ENCODE data around the gene TP53I13. TPM values are rescaled to one million over a fixed set of nuclear protein-coding genes. Genes with fewer than 3 reads are reported as not detected.

TP53I13 gene
- total RNA-seq, result 100 to 1,000 TPM in 1 of 4 donors, 10 to 100 TPM in 3; 32.1 to 150 (median 78.2) TPM

GRCh38 chr17:29568331-29569244 lies at the start of gene TP53I13:
TP53I13 (plus strand) TSS chr17:29568701; CDS start chr17:29568759, 58 bp downstream.
- TF ChIP-seq CTCF (IDR thresholded peaks at IDR 0.05; ENCODE audit: low read depth), result no peak

GRCh38 chr17:29524692-29525091 lies 43.8 kb upstream of the TP53I13 start:
- TF ChIP-seq CTCF (IDR thresholded peaks at IDR 0.05; ENCODE audit: low read depth), result no peak

- no peak for TF ChIP-seq CTCF (IDR thresholded peaks at IDR 0.05; ENCODE audit: low read depth)
Observed at GRCh38 chr17:29526322-29526721, 42.2 kb upstream of the TP53I13 start.

- TF ChIP-seq CTCF (IDR thresholded peaks at IDR 0.05; ENCODE audit: low read depth), result no peak
Observed at GRCh38 chr17:29533976-29534375, 34.5 kb upstream of the TP53I13 start.

- TF ChIP-seq CTCF (IDR thresholded peaks at IDR 0.05; ENCODE audit: low read depth), result no peak
Observed at GRCh38 chr17:29544066-29544465, 24.4 kb upstream of the TP53I13 start.

GRCh38 chr17:29546085-29546484 lies 22.4 kb upstream of the TP53I13 start:
- TF ChIP-seq CTCF (IDR thresholded peaks at IDR 0.05; ENCODE audit: low read depth), result no peak

GRCh38 chr17:29546830-29547229 lies 21.7 kb upstream of the TP53I13 start:
- TF ChIP-seq CTCF (IDR thresholded peaks at IDR 0.05; ENCODE audit: low read depth), result no peak

All from subcutaneous adipose tissue (tissue), 4 donors.